CD4-positive, alpha-beta T cell treated with Interleukin-2 at 100 ng/mL for 4 hours (primary cell): ENCODE results near the gene TFR2.
"Not testable (repeated sequence)": the region's sequence is repeated elsewhere in the genome, so short reads cannot be mapped to it uniquely, and the experiment has no call there.

Experiments used
- DNase-seq: peaks from one replicate; pipeline ENCODE4 v3.0.0-alpha.2; 2020; ENCODE audit warnings: low spot score

The TFR2 gene

GRCh38 chr7:100678291-100678984 is 37.1 kb upstream of the TFR2 start:
- no peak for DNase-seq

- DNase-seq, result no peak
Measured at GRCh38 chr7:100677308-100678267, 36.2 kb upstream of the TFR2 start.

GRCh38 chr7:100676501-100677306 is 35.4 kb upstream of the TFR2 start:
- DNase-seq, result no peak

GRCh38 chr7:100675581-100676350 is 34.4 kb upstream of the TFR2 start:
- DNase-seq, result peak; percentile 97

- no peak for DNase-seq
Measured at GRCh38 chr7:100675105-100675451, 33.7 kb upstream of the TFR2 start.

GRCh38 chr7:100674411-100675104 is 33.2 kb upstream of the TFR2 start:
- DNase-seq, result no peak

GRCh38 chr7:100673942-100674410 is 32.6 kb upstream of the TFR2 start:
- DNase-seq, result peak; percentile 35

- peak; percentile 100 for DNase-seq
Measured at GRCh38 chr7:100673302-100673941, 32.1 kb upstream of the TFR2 start, which contains the start of gene GNB2. Gene GNB2 (plus strand): TSS chr7:100673740. CDS start chr7:100676266, 2,526 bp downstream.

GRCh38 chr7:100671353-100672327 is 30.3 kb upstream of the TFR2 start:
- DNase-seq, result no peak

GRCh38 chr7:100670074-100670473 is 28.7 kb upstream of the TFR2 start:
- DNase-seq, result no peak

- not testable (repeated sequence) for DNase-seq
Measured at GRCh38 chr7:100669106-100669505, 27.8 kb upstream of the TFR2 start.

- DNase-seq, result no peak
Measured at GRCh38 chr7:100668069-100668449, 26.7 kb upstream of the TFR2 start.

- DNase-seq, result no peak
Measured at GRCh38 chr7:100667331-100668068, 26.1 kb upstream of the TFR2 start.

- DNase-seq, result no peak
Measured at GRCh38 chr7:100665168-100665726, 23.9 kb upstream of the TFR2 start.

GRCh38 chr7:100662194-100662776 is 20.9 kb upstream of the TFR2 start:
- not testable (repeated sequence) for DNase-seq

- peak; percentile 45 for DNase-seq
Measured at GRCh38 chr7:100655908-100656674, 14.7 kb upstream of the TFR2 start, which contains the start of gene ACTL6B. Gene ACTL6B (minus strand): TSS chr7:100656448. CDS start chr7:100656354, 94 bp downstream.
